ENCODE results near the gene TMEM253.

Gene TMEM253

DNA sequence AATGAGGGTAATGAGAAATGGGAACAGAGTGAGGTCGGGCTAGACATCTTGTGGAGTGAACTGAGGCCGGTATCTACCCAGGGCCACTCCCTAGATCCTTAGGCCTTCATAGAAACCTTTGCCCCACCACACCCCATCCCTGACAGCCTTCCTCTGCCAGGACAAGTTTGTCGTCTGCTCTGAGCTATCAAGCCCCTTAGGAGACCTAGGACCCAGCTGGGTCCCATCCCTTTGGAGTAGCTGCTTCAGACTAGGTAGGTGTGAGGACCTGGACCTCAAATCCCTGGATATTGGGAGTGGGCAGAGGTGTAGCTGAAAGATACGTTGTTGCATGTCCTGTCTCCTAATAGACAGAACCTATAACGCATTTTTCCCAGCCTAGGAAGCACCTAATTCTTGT, at the start of gene TMEM253:
Gene TMEM253 (plus strand): TSS at position 136 of the 400 bp plus-strand sequence. CDS start 278 bp downstream, outside the sequence.
- DNase-seq, result no peak

GRCh38 chr14:21053184-21054122, 47.4 kb upstream of the TMEM253 start:
- DNase-seq, result no peak

DNA sequence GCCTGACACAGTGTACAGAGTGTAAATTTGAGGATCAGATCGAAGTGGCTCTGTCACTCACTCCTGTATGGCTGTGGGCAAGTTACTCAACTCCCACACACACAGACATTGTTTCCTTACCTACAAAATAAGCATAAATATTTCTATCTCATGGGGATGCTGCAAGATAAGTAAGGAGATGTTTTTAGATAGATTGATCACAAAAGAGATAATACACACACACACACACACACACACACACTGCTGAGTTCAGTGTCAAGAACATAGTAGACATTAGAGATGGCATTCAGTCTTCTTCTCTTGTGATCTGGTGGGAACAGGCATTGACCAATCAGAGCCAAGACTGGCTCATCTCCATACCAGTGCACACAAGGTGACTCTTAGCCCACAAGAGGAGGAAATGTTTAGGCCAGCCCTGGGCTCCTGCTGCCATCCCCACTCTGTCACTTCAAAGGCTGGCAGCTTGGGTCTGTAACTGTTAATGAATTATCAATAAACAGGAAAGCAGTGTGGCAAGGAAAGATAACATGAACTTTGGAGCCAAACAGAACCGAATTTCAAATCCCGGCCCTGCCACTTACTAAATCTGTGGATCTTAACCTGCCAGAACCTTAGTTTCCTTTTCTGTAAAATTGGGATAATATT, 46.6 kb upstream of the TMEM253 start:
- no peak for DNase-seq

DNA sequence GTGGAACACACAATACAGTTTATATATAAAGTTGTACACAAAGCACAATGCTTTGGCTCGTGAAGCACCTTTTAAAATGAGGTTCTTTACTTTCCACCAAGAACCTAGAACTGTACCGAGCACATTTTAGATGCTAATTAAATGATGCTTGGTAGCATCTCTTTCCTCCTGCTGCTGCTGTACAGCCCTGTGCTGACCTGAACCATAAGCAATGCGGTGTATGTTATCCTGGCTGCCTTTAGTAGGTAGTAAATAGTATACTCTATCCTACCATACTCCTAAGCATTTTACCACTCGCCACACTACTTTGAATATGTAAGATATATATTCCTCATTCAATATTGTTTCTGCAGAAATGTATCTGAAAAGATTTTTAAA, 46.1 kb upstream of the TMEM253 start:
- DNase-seq, result no peak

GRCh38 chr14:21055432-21056117, 45.3 kb upstream of the TMEM253 start:
- DNase-seq, result no peak

- no peak for DNase-seq
These were observed 44.2 kb upstream of the TMEM253 start for GRCh38 chr14:21056520-21057163.

GRCh38 chr14:21057803-21058675, 42.8 kb upstream of the TMEM253 start, which contains the start of gene RNASE8:
RNASE8 (plus strand) TSS chr14:21057822; CDS start chr14:21057893, 71 bp downstream.
- DNase-seq, result no peak

DNA sequence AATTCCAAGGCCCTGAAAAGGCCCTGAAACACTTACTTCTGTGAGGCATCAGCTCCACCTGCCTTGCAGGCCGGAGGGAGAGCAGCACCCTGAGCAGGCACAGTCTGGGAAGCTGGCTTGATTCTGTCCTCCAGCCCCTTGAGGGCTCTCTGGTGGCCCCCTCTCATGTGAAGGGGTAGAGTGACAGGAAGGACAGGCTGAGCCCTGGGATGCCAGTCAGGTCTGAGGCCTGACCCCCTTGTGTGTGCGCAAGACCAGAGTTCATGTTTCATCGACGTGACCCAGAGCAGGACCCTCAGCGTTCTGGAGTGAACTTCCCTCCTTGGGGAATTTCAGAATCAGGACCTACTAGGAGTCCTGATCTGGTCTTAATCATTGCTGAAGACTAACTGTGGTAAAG, 42.0 kb upstream of the TMEM253 start:
- DNase-seq, result no peak

DNA sequence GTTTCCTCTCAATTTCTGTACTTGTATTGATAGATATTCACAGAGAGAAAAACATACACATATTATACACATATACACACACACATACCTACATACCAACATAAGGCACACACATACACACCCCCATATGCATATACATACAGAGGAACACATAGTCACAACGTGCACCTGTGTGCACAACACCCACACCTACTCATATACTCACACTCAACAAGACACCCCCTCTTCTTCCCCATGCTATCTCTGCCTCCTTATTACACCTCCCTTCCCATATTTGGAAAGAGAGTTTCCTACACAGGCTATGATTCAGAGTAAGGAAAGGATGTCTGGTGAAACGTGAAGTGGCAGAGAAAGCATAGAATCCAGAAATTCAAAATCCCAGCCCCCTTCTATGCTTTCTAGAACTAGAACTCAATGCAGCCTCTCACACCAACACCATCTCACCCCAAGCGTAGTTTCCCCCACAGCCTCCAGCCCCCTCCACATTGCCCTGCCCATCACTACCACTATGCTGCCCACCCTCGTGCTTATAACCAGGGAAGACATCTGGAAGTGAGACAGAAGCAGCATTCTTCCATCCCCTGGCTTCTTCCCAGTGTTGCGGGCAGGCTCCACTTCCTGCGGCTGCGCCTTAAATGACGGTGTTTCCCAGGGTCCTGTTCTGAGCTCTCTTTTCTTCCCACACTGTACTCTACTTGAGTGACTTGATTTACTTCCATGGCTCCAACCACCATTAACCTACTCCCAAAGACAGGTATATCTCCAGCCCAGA, 40.8 kb upstream of the TMEM253 start:
- DNase-seq, result no peak

DNA sequence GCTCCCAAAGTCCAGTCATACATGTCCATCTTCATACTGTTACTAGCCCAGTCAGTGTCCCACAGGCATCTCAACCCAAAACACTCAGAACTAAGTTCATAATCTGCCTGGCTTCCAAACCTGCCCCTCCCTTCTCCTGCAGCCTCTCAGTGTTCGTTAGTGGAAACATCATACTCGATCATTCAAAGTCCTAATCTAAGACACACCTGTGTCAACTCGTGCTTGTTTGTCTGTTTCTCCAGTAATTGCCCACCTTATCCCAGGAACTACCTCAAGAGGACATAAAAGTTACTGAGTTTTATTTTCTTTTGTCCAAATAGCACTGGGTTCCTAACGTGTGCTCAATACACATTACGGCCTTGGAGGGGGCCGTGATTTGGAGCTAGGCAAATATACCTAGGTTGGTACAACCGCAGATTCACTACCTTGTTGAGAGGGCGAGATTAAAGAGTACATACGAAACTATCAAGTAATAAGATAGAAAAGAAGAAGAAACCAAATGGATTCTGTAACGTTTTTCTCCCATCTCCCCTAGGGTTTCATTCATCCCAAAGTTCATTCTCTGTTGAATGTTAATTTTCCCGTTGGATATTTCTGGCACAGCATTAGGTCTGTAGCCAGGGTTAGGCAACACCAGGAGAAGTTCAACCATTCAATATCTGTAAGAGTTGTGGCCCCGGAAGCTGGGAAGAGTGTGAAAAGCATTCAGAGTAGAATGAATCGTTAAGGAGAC, 40.1 kb upstream of the TMEM253 start:
- no peak for DNase-seq

DNA sequence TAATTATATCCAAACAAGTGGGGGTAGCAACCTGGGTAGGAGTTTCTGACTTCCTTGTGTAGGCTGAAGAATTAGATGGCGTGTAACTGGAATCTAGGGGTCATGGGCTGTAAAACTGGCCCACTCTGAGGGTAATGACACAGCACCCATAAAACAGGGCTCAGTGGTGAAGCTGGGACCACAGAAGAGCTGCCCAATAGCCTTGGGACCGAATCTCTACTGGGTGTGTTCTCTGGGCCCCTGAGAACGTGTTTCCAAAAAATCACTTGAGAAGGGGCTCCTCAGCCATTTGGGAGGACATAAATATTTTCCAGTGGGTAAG, 39.6 kb upstream of the TMEM253 start:
- DNase-seq, result no peak

GRCh38 chr14:21063479-21063878, 37.4 kb upstream of the TMEM253 start:
- no peak for DNase-seq

DNA sequence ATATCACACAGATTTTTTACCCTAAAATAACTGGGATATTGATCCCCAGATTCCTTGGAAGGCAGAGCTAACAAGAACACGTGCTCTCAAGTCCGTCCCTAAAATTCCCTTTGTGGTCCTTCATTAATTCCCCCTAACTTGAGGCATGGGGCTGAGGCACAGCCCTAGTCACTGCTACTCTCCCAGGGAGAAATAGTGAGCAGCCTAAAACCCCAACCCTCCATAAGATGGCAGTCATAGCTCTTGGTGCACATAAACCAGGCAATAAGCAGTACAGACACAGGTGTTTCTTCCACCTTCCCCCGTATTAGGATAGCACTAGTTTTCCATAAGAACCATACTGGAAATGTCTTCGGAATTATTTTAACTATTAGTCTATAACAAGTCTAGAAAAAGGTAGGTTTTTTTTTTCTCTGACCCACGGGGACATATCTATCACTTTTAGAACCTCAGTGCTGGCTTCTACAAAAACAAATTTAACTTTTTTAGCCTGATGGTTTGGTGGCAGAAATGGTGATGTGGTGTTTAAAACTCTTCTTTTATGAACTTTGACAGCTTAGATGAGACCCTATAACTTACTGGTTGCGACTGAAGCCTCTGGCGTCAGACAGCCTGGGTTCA, 33.9 kb upstream of the TMEM253 start:
- DNase-seq, result peak; percentile 39

DNA sequence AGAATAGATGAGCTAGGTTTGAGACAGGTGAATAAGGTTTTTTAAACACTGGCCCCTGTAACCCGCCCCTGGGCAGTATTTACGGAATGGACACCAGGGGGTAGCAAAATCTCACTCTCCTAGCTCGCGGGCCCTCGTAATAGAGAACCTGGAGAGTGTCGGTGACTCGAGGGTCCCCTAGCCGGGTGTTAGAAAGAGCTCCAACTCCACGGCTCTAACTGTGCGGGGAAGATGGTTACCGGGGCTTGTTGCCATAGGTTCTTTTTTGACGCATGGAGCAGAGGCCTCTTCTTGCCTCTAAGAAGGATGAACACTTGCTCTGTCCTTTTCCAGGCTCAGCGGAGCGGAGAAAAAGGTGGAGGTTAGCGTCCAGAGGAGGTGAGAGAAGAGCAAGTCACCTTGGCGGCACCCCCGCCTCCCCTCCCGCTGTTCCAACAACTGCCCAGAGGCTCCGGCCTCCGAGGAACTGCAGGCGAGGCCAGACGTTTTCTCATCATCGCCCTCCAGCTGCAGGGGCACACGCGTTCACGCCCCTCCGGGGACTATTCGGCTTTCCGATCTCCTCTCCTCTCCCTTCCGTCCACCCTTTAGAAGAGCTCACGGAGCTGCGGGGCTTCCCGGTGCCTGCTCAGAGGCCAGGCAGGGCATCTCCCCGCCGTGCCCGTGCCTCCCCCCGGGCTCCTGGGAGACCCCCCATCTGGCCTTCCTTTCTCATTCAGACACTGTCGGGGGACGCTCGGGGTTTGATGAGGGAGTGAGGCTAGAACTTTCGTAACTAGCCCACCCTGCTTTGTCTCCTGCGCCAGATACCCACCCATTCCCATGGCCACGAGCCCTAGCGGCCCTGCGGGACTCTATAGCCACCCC, 32.1 kb upstream of the TMEM253 start:
- peak; percentile 94 for DNase-seq

DNA sequence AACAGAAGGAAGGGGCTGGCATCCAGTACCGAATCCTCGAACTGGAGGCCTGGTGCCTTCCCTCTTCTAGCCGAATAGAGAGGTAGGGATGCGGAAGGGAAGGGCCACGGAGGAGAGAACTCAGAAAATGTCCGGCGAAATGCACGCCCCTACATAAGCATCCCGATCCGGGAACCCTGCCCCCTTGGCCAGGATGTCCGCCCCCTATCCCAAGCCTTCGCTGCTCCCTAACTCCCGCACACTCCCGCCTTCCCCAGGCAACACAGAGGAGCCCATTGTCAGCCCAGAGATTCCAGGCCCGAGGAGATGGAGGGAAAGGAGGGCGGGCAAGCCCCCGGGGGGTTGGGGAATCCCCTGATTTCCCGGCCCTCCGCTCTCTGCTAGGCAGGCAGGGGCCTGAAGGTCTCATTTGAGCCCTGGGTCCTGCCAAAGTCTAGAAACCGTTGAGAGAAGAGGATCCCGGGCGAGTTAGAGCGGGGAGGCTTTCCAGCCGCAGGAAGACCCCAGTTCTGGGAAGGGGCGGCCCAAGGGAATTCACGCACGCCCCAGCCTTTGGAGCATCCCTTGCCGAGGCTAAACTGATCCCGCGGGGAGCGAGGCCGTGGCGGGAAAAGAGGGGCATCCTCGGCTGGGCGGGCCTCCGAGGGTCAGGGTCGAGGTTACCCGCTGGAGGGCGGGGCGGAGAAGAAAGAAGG, 31.3 kb upstream of the TMEM253 start:
- peak; percentile 40 for DNase-seq

- no peak for DNase-seq
These were observed 30.7 kb upstream of the TMEM253 start, which contains the start of gene ARHGEF40 for GRCh38 chr14:21070083-21070609. ARHGEF40 (plus strand) TSS chr14:21070304; CDS start chr14:21070397, 93 bp downstream.

- no peak for DNase-seq
These were observed 30.1 kb upstream of the TMEM253 start for GRCh38 chr14:21070610-21071224.

All from NCI-H2171 (cell line).